ENCODE results near the gene FRMD4A. TPM values are rescaled to one million over a fixed set of nuclear protein-coding genes. Genes with fewer than 3 reads are reported as not detected.

The FRMD4A gene
- total and polyA plus RNA-seq, 2 of the 4 experiments (the other 2 are of a cell fraction), result 30.3 to 68.8 TPM

- in situ Hi-C loops (cut with MboI; ENCODE audit: low sequenced_read_pairs), result no loop called here
- Histone ChIP-seq H2BK20ac (ENCODE audit: low read depth, low read length) (no peak overlapping the region), H2AK9ac (replicated peaks; ENCODE audit: low read depth, low read length, poor library complexity) (no peak overlapping the region), H3K4ac (ENCODE audit: low read depth, low read length) (no peak overlapping the region), H3K9me3 (ENCODE audit: control insufficient read depth, insufficient read depth, low read length) (no peaks in the 10 kb centered on the region), H4K8ac (ENCODE audit: low read depth in 2 of 2, low read length in 2 of 2) (no peak overlapping the region), H3K36me3 (ENCODE audit: control insufficient read depth, insufficient read depth, low read length) (peaks cover 19% of the 10 kb centered on the region), H3K23ac (ENCODE audit: low read depth, low read length) (no peak overlapping the region), H4K91ac (ENCODE audit: insufficient read depth, low read depth, low read length) (no peak overlapping the region), H2BK120ac (ENCODE audit: low read depth, low read length) (no peak overlapping the region), H3K4me2 (ENCODE audit: low read depth, low read length) (no peak overlapping the region), H2AFZ (replicated peaks; ENCODE audit: low read length, poor library complexity) (no peak overlapping the region), H3K4me3 (ENCODE audit: insufficient read depth, low read depth, low read length) (no peak overlapping the region), H3K4me1 (ENCODE audit: control insufficient read depth, insufficient read depth, low read length) (no peaks in the 10 kb centered on the region), H2AK5ac (ENCODE audit: low read depth, low read length) (no peak overlapping the region), H2BK15ac (ENCODE audit: low read depth, low read length) (no peak overlapping the region), H3K27me3 (ENCODE audit: control insufficient read depth, insufficient read depth, low read length) (no peaks in the 10 kb centered on the region), H3K56ac (ENCODE audit: extremely low read depth, insufficient read depth, low read length) (no peak overlapping the region), H3K9ac (ENCODE audit: low read depth, low read length) (no peak overlapping the region), H3K79me1 (ENCODE audit: low read depth in 1 of 2, low read length in 2 of 2) (peaks cover 0 to 7% of the 10 kb centered on the region in 2 experiments; a peak in 3 of 4 replicates), H3K27ac (ENCODE audit: insufficient read depth, low read length) (no peak overlapping the region), H3K14ac (replicated peaks; ENCODE audit: low read depth, low read length) (no peak overlapping the region), H3K18ac (ENCODE audit: low read depth, low read length) (no peak overlapping the region), H2BK5ac (ENCODE audit: low read depth, low read length, poor library complexity, severe bottlenecking) (no peak overlapping the region), H3K9me1 (ENCODE audit: insufficient read depth, low read length) (peaks cover 3% of the 10 kb centered on the region; the same call in 1 of the 2 replicates), H4K20me1 (ENCODE audit: insufficient read depth, low read length) (no peaks in the 10 kb centered on the region), H4K5ac (ENCODE audit: low read depth, low read length) (no peak overlapping the region)
- DNase-seq, result no peak
- no TSS peak for BruUV-seq (replicated peaks)
- CTCF ChIA-PET, result no interaction called here
- intact Hi-C loops (cut with micrococcal nuclease), result no loop called here
- dilution Hi-C loops (cut with HindIII; ENCODE audit: low sequenced_read_pairs, unreplicated experiment), result no loop called here
- no peak for ATAC-seq (ENCODE audit: low read depth)
- WGBS, 2 experiments (ENCODE audit: extremely low coverage in 2 of 2, insufficient read length in 1 of 2), result no CpG with 5 or more reads among the region's 7 CpGs
- TF ChIP-seq, protein P1, sequence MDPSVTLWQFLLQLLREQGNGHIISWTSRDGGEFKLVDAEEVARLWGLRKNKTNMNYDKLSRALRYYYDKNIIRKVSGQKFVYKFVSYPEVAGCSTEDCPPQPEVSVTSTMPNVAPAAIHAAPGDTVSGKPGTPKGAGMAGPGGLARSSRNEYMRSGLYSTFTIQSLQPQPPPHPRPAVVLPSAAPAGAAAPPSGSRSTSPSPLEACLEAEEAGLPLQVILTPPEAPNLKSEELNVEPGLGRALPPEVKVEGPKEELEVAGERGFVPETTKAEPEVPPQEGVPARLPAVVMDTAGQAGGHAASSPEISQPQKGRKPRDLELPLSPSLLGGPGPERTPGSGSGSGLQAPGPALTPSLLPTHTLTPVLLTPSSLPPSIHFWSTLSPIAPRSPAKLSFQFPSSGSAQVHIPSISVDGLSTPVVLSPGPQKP (IDR thresholded peaks at IDR 0.05; ENCODE audit: borderline replicate concordance, low read depth, low read length), result no peak
- TF ChIP-seq RAD21 (IDR thresholded peaks at IDR 0.05; ENCODE audit: low read length), result no peak
- TF ChIP-seq, protein P2, sequence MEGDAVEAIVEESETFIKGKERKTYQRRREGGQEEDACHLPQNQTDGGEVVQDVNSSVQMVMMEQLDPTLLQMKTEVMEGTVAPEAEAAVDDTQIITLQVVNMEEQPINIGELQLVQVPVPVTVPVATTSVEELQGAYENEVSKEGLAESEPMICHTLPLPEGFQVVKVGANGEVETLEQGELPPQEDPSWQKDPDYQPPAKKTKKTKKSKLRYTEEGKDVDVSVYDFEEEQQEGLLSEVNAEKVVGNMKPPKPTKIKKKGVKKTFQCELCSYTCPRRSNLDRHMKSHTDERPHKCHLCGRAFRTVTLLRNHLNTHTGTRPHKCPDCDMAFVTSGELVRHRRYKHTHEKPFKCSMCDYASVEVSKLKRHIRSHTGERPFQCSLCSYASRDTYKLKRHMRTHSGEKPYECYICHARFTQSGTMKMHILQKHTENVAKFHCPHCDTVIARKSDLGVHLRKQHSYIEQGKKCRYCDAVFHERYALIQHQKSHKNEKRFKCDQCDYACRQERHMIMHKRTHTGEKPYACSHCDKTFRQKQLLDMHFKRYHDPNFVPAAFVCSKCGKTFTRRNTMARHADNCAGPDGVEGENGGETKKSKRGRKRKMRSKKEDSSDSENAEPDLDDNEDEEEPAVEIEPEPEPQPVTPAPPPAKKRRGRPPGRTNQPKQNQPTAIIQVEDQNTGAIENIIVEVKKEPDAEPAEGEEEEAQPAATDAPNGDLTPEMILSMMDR (conservative IDR thresholded peaks at IDR 0.05; ENCODE audit: low read depth, low read length), result no peak
- POLR2A ChIA-PET (ENCODE audit: unreplicated experiment), result no interaction called here
Observed at GRCh38 chr10:13627459-13628310, 703.0 kb downstream of the FRMD4A start.

Data from IMR-90 (cell line).